HL-60 (cell line): Measurements from ENCODE around the gene DNAJC18.

Experiments
- DNase-seq, 2 experiments: peaks; one replicate each; pipeline ENCODE4 v3.0.0-alpha.2; 2010 to 2020; ENCODE audit warnings: low read depth in 1 of 2, low spot score in 1 of 2
- H3K27ac ChIP-seq: fragments of 250-450 bp; sonication (Bioruptor Pico); replicated peaks from 2 replicates; pipeline ENCODE4 v1.5.1; 2020; ENCODE audit warnings: mild to moderate bottlenecking, moderate library complexity
- H3K27me3 ChIP-seq: fragments of 250-450 bp; sonication (Bioruptor Pico); 2 replicates; pipeline ENCODE4 v1.5.1; 2021; ENCODE audit warnings: mild to moderate bottlenecking, moderate library complexity; ENCODE audit not compliant: insufficient read depth, poor library complexity, severe bottlenecking
- H3K4me3 ChIP-seq: replicated peaks from 2 replicates; pipeline ENCODE4 v1.5.1; 2011; ENCODE audit warnings: mild to moderate bottlenecking, control low read depth, low read length; ENCODE audit not compliant: insufficient read depth
- CTCF ChIP-seq: IDR thresholded peaks from one replicate; pipeline ENCODE4 v1.5.1; 2011; ENCODE audit warnings: low read length, control low read depth, inconsistent platforms; ENCODE audit not compliant: insufficient read depth
- GABPA ChIP-seq: IDR thresholded peaks from 2 replicates; pipeline ENCODE4 v1.6.1; 2012; ENCODE audit warnings: low read depth
- POLR2AphosphoS5 ChIP-seq: IDR thresholded peaks from 2 replicates; pipeline ENCODE4 v1.6.1; 2012; ENCODE audit warnings: low read depth
- REST ChIP-seq: IDR thresholded peaks from 2 replicates; pipeline ENCODE4 v1.6.1; 2012; ENCODE audit warnings: low read depth; ENCODE audit not compliant: insufficient replicate concordance
- SPI1 ChIP-seq: IDR thresholded peaks from 2 replicates; pipeline ENCODE4 v1.6.1; 2012; ENCODE audit warnings: low read depth, mild to moderate bottlenecking, borderline replicate concordance

Gene DNAJC18

GRCh38 chr5:139460455-139460854 is 21.1 kb upstream of the DNAJC18 start:
- TF ChIP-seq GABPA (no peak), POLR2AphosphoS5 (no peak), REST (no peak), CTCF (no peak), SPI1 (no peak)
- H3K4me3 ChIP-seq: no peak overlapping the region
- H3K27me3 ChIP-seq: no peaks in the 10 kb centered on the region
- no peak overlapping the region for H3K27ac ChIP-seq
- no peak for DNase-seq

- no peak for DNase-seq
- Histone ChIP-seq H3K27me3 (no peaks in the 10 kb centered on the region), H3K27ac (no peak overlapping the region), H3K4me3 (no peak overlapping the region)
- TF ChIP-seq CTCF: no peak
- TF ChIP-seq POLR2AphosphoS5: no peak
- TF ChIP-seq SPI1: no peak
- TF ChIP-seq REST: no peak
These were observed 20.2 kb upstream of the DNAJC18 start for GRCh38 chr5:139459451-139459934.

GRCh38 chr5:139458580-139459407 is 19.5 kb upstream of the DNAJC18 start:
- H3K27me3 ChIP-seq: no peaks in the 10 kb centered on the region
- no peak overlapping the region for H3K4me3 ChIP-seq
- no peak overlapping the region for H3K27ac ChIP-seq
- TF ChIP-seq GABPA (no peak), SPI1 (no peak), POLR2AphosphoS5 (no peak), REST (no peak), CTCF (no peak)
- peak in 1 of 2 experiments; percentile 38 for DNase-seq
